Measurements from ENCODE around the gene KLHL29. TPM values are rescaled to one million over a fixed set of nuclear protein-coding genes. Genes with fewer than 3 reads are reported as not detected.

KLHL29 gene
- total and polyA plus RNA-seq, 10 of the 15 experiments (the other 5 are each of a cell fraction or from before 2014, with no cell fraction given), result 1.4 to 19.5 (median 6.1) TPM

DNA sequence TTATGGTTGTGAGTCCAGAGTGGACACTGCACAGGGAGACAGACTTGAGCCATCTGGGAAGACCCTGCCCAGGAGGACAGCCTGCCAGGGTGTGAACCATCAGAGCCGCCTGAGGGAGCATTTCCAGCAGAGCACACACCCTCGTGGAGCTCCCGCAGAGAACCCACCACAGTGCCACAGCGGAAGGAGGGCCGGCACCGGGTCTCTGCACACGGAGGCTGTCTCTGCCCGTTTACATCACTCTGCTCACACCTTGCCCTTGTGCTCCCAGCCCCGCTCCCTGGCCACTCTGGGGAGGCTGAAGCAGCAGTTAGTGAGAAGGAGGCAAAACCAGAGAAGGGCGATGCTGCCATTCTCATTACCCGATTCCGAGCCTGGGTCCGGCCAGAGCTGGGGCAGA, 161.9 kb downstream of the KLHL29 start:
- Histone ChIP-seq H3K27me3 (replicated peaks in 1 of 2; ENCODE audit: control insufficient read depth in 2 of 2, insufficient read depth in 2 of 2, low read length in 1 of 2) (no peaks in the 10 kb centered on the region), H3K9me3 (replicated peaks; ENCODE audit: control insufficient read depth, insufficient read depth, low read length) (no peaks in the 10 kb centered on the region), H4K20me1 (ENCODE audit: control insufficient read depth, insufficient read depth) (no peaks in the 10 kb centered on the region), H3K4me2 (ENCODE audit: control insufficient read depth, insufficient read depth) (no peak overlapping the region), H3K36me3 (ENCODE audit: control insufficient read depth in 2 of 2, insufficient read depth in 2 of 2, low read length in 1 of 2) (peaks cover 0 to 9% of the 10 kb centered on the region in 2 experiments; a peak in 3 of 4 replicates), H2AFZ (ENCODE audit: control insufficient read depth, low read depth, low read length) (no peak overlapping the region), H3K4me3 (no peak overlapping the region), H3K27ac (ENCODE audit: control insufficient read depth, insufficient read depth) (no peak overlapping the region), H3K4me1 (ENCODE audit: control insufficient read depth, insufficient read depth, low read length) (no peaks in the 10 kb centered on the region), H3K79me2 (ENCODE audit: control insufficient read depth, insufficient read depth, low read length) (no peaks in the 10 kb centered on the region), H3K9ac (ENCODE audit: control insufficient read depth, insufficient read depth, low read length) (no peak overlapping the region)
- CTCF ChIA-PET, result no interaction called here
- in situ Hi-C loops (cut with MboI) (no loop called here), intact Hi-C loops (cut with micrococcal nuclease; ENCODE audit: unreplicated experiment) (no loop called here)
- DNase-seq (ENCODE audit: low read depth, low spot score) (no peak), FAIRE-seq (no peak), ATAC-seq (no peak)
- POLR2A ChIA-PET, result no interaction called here
- RAD21 ChIA-PET (ENCODE audit: unreplicated experiment), result no interaction called here
- TF ChIP-seq YBX1 (IDR thresholded peaks at IDR 0.05), result no peak
- no peak for TF ChIP-seq EGR1 (IDR thresholded peaks at IDR 0.05; ENCODE audit: borderline replicate concordance in 1 of 2, low read depth in 2 of 2, low read length in 2 of 2)
- TF ChIP-seq SRF (IDR thresholded peaks at IDR 0.05; ENCODE audit: low read depth in 2 of 2, low read length in 2 of 2), result no peak
- no peak for TF ChIP-seq FOXK2 (IDR thresholded peaks at IDR 0.05)
- TF ChIP-seq BMI1 (IDR thresholded peaks at IDR 0.05; ENCODE audit: borderline replicate concordance), result no peak
- TF ChIP-seq RELA (IDR thresholded peaks at IDR 0.05; ENCODE audit: borderline replicate concordance, partially characterized antibody), result no peak
- TF ChIP-seq, protein P1, sequence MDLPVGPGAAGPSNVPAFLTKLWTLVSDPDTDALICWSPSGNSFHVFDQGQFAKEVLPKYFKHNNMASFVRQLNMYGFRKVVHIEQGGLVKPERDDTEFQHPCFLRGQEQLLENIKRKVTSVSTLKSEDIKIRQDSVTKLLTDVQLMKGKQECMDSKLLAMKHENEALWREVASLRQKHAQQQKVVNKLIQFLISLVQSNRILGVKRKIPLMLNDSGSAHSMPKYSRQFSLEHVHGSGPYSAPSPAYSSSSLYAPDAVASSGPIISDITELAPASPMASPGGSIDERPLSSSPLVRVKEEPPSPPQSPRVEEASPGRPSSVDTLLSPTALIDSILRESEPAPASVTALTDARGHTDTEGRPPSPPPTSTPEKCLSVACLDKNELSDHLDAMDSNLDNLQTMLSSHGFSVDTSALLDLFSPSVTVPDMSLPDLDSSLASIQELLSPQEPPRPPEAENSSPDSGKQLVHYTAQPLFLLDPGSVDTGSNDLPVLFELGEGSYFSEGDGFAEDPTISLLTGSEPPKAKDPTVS (IDR thresholded peaks at IDR 0.05; ENCODE audit: low read depth, low read length), result no peak
- TF ChIP-seq MEF2B (IDR thresholded peaks at IDR 0.05; ENCODE audit: partially characterized antibody, poor library complexity, severe bottlenecking), result no peak
- no peak for TF ChIP-seq JUND (IDR thresholded peaks at IDR 0.05; ENCODE audit: low read depth, low read length)
- TF ChIP-seq MYB (IDR thresholded peaks at IDR 0.05; ENCODE audit: borderline replicate concordance, low read depth, low read length), result no peak
- TF ChIP-seq, protein P2, sequence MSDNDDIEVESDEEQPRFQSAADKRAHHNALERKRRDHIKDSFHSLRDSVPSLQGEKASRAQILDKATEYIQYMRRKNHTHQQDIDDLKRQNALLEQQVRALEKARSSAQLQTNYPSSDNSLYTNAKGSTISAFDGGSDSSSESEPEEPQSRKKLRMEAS (IDR thresholded peaks at IDR 0.05; ENCODE audit: low read depth, low read length), result no peak
- TF ChIP-seq CHD4 (IDR thresholded peaks at IDR 0.05), result no peak
- no peak for TF ChIP-seq ZZZ3 (IDR thresholded peaks at IDR 0.05; ENCODE audit: control insufficient read depth, insufficient read length, low read depth)
- no peak for TF ChIP-seq BACH1 (IDR thresholded peaks at IDR 0.05; ENCODE audit: borderline replicate concordance)
- TF ChIP-seq ZSCAN29 (IDR thresholded peaks at IDR 0.05), result no peak
- TF ChIP-seq, protein P3, sequence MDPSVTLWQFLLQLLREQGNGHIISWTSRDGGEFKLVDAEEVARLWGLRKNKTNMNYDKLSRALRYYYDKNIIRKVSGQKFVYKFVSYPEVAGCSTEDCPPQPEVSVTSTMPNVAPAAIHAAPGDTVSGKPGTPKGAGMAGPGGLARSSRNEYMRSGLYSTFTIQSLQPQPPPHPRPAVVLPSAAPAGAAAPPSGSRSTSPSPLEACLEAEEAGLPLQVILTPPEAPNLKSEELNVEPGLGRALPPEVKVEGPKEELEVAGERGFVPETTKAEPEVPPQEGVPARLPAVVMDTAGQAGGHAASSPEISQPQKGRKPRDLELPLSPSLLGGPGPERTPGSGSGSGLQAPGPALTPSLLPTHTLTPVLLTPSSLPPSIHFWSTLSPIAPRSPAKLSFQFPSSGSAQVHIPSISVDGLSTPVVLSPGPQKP (IDR thresholded peaks at IDR 0.05; ENCODE audit: low read depth, low read length), result no peak
- TF ChIP-seq CREB1 (IDR thresholded peaks at IDR 0.05; ENCODE audit: low read depth), result no peak
- no peak for TF ChIP-seq ESRRA (IDR thresholded peaks at IDR 0.05; ENCODE audit: low read length)
- TF ChIP-seq NR2C1 (IDR thresholded peaks at IDR 0.05), result no peak
- SMC1A ChIA-PET (ENCODE audit: uncharacterized antibody, unreplicated experiment), result interaction anchor here (0.8 kb wide), 1 partner anchor 132 kb away, joined by 3 read pairs; no protein-coding TSS in a partner anchor
- WGBS (ENCODE audit: insufficient coverage, insufficient replicate concordance, low lambda C conversion rate, missing lambda C conversion rate), result 69% methylated on average over 13 of the region's 13 CpGs
- BruUV-seq (replicated peaks), result no TSS peak
